Measurements from ENCODE around the gene TEX2. TPM values are rescaled to one million over a fixed set of nuclear protein-coding genes. Genes with fewer than 3 reads are reported as not detected.

TEX2 gene
- total and polyA plus RNA-seq, 5 experiments from 2014 or later = 5.2 to 14.0 (median 7.3) TPM

- Mint-ChIP-seq H3K27me3 (no peaks in the 10 kb centered on the region), H3K4me3 (no peak overlapping the region), H3K36me3 (peaks cover 0 to 10% (median 6%) of the 10 kb centered on the region in 3 donors), H3K4me1 (peaks cover 19 to 46% (median 25%) of the 10 kb centered on the region in 4 donors), H3K9me3 (peaks cover 0 to 3% (median 0%) of the 10 kb centered on the region in 9 donors), H3K27ac (peak overlapping the region in 1 of 10 donors; percentile 15)
- ATAC-seq (no peak), DNase-seq (no peak)
- POLR2A ChIA-PET = no interaction called here
These were observed 60.2 kb downstream of the TEX2 start for GRCh38 chr17:64202683-64203344.

GRCh38 chr17:64200080-64201032 is 62.7 kb downstream of the TEX2 start:
- ATAC-seq = no peak
- H3K4me1 Mint-ChIP-seq = peaks cover 10 to 30% (median 18%) of the 10 kb centered on the region in 4 donors
- no peaks in the 10 kb centered on the region for H3K27me3 Mint-ChIP-seq
- H3K36me3 Mint-ChIP-seq = peaks cover 3 to 10% (median 6%) of the 10 kb centered on the region in 3 donors
- POLR2A ChIA-PET = no interaction called here
- DNase-seq = no peak
- peak overlapping the region in 1 of 10 donors; percentile 61 for H3K27ac Mint-ChIP-seq
- no peak overlapping the region for H3K4me3 Mint-ChIP-seq
- H3K9me3 Mint-ChIP-seq = peaks cover 0 to 11% (median 0%) of the 10 kb centered on the region in 9 donors

DNA sequence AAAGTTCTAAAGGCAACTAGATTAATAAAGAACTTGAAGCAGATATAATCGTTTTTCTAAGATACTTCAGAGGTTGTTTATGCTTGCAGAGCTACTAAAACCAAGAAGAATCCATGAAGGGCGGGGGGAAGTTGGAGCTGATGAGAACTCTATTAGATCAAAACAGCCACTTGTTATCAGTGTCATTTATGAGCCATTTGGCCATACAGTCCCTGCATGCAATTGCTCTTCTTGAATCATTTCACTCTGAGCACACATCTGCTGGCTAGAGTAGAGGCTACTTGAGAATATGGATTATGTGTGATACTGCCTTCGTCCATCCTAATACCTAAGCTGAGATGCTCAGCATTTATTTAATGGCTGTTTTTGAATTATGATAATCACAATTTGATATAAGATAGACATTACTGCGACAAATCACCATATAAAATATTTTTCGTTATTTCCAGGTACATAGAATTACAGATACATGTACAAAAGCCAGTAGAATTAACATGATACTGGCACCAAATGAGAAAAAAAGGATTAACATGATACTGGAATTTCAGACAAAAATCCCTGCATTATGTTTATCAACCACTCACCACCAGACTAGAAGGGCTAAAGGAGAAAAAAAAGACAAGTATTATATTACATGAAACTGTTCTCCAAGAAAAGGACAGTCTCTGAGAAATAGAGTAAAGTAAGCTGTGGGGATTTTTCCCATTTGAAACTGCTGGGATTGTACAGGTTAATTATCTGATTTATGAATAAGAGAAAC is 64.5 kb downstream of the TEX2 start:
- no peaks in the 10 kb centered on the region for H3K27me3 Mint-ChIP-seq
- no peak overlapping the region for H3K27ac Mint-ChIP-seq
- no peak overlapping the region for H3K4me3 Mint-ChIP-seq
- POLR2A ChIA-PET = no interaction called here
- DNase-seq = no peak
- no peak for ATAC-seq
- peaks cover 10 to 29% (median 18%) of the 10 kb centered on the region in 4 donors for H3K4me1 Mint-ChIP-seq
- peaks cover 6 to 11% (median 10%) of the 10 kb centered on the region in 3 donors for H3K36me3 Mint-ChIP-seq
- H3K9me3 Mint-ChIP-seq = peaks cover 0 to 11% (median 0%) of the 10 kb centered on the region in 9 donors

- H3K4me3 Mint-ChIP-seq = no peak overlapping the region
These were observed 66.5 kb downstream of the TEX2 start for GRCh38 chr17:64196601-64197000.

GRCh38 chr17:64193561-64193960 is 69.5 kb downstream of the TEX2 start:
- POLR2A ChIA-PET = interaction anchor here (0.8 to 1.0 kb wide), 2 partner anchors 13 to 120 kb away, joined by 3 to 5 read pairs; no protein-coding TSS in a partner anchor

More at GRCh38 chr17:64196601-64197000, 66.5 kb downstream of the TEX2 start:
- H3K27me3 Mint-ChIP-seq = no peaks in the 10 kb centered on the region
- H3K9me3 Mint-ChIP-seq = peaks cover 0 to 11% (median 0%) of the 10 kb centered on the region in 9 donors
- DNase-seq (no peak), ATAC-seq (no peak)
- H3K36me3 Mint-ChIP-seq = peaks cover 8 to 29% (median 13%) of the 10 kb centered on the region in 3 donors
- peaks cover 10 to 14% (median 12%) of the 10 kb centered on the region in 4 donors for H3K4me1 Mint-ChIP-seq
- no peak overlapping the region for H3K27ac Mint-ChIP-seq
- POLR2A ChIA-PET = interaction anchor here (0.6 kb wide), 1 partner anchor 99 kb away, joined by 6 read pairs; no protein-coding TSS in a partner anchor

DNA sequence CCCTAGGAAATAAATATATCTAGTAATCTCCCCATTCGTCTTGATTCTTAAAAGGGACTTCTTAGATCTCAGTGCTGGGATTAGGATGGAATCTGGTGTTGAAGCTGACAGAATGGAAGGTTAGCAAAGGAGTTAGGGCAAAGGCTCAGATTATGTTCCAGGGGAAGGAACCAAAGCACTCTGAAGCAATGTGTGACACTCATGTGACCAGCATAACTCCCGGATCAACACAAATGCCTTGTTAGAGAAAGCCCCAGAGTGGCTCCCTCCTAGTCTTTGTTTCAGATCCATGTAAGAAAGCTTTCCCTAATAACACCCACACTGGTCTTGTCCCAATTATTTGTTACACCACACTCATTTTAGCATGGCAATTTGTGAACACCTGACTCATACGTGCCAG is 70.5 kb downstream of the TEX2 start:
- no peak overlapping the region for H3K4me3 Mint-ChIP-seq
- H3K27ac Mint-ChIP-seq = peak overlapping the region in 1 of 10 donors; percentile 3
- DNase-seq = no peak
- H3K9me3 Mint-ChIP-seq = peaks cover 0 to 5% (median 0%) of the 10 kb centered on the region in 9 donors
- H3K36me3 Mint-ChIP-seq = peaks cover 3 to 47% (median 3%) of the 10 kb centered on the region in 3 donors
- POLR2A ChIA-PET = interaction anchor here (0.5 kb wide), 1 partner anchor 212 kb away, joined by 3 read pairs; no protein-coding TSS in a partner anchor
- H3K27me3 Mint-ChIP-seq = no peaks in the 10 kb centered on the region
- peaks cover 0 to 2% (median 0%) of the 10 kb centered on the region in 4 donors for H3K4me1 Mint-ChIP-seq
- ATAC-seq = no peak

More at GRCh38 chr17:64193561-64193960, 69.5 kb downstream of the TEX2 start:
- ATAC-seq = no peak
- Mint-ChIP-seq H3K4me3 (no peak overlapping the region), H3K27ac (peak overlapping the region in 1 of 10 donors; percentile 29), H3K4me1 (peaks cover 0 to 2% (median 0%) of the 10 kb centered on the region in 4 donors), H3K27me3 (no peaks in the 10 kb centered on the region), H3K36me3 (peaks cover 8 to 40% (median 10%) of the 10 kb centered on the region in 3 donors), H3K9me3 (peaks cover 0 to 11% (median 0%) of the 10 kb centered on the region in 9 donors)
- no peak for DNase-seq

DNA sequence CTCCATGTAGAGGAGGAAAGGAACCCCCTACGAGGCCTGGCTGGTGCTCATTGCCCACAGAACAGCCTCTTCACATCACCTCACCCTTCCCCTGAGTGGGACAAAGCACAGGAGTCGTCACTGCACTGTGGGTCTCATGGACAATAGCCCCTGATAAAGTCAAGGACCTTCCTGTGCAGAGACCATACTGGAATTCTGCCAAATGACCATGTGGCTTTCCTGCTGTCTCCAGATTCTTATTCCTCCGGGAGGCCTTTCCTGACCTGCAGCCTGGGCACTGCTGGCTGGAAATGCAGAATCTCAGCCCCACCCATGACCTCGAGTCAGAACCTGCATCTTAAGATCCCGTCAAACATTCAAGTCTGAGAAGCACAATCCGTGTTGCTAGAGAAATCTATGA is 72.6 kb downstream of the TEX2 start:
- H3K36me3 Mint-ChIP-seq = peaks cover 3 to 62% (median 12%) of the 10 kb centered on the region in 3 donors
- DNase-seq (no peak), ATAC-seq (no peak)
- POLR2A ChIA-PET = interaction anchor here (0.8 kb wide), 1 partner anchor 81 kb away, joined by 6 read pairs; no protein-coding TSS in a partner anchor
- H3K4me1 Mint-ChIP-seq = peaks cover 0 to 2% (median 0%) of the 10 kb centered on the region in 4 donors
- H3K9me3 Mint-ChIP-seq = no peaks in the 10 kb centered on the region
- no peak overlapping the region for H3K4me3 Mint-ChIP-seq
- peak overlapping the region in 1 of 10 donors; percentile 18 for H3K27ac Mint-ChIP-seq
- no peaks in the 10 kb centered on the region for H3K27me3 Mint-ChIP-seq

DNA sequence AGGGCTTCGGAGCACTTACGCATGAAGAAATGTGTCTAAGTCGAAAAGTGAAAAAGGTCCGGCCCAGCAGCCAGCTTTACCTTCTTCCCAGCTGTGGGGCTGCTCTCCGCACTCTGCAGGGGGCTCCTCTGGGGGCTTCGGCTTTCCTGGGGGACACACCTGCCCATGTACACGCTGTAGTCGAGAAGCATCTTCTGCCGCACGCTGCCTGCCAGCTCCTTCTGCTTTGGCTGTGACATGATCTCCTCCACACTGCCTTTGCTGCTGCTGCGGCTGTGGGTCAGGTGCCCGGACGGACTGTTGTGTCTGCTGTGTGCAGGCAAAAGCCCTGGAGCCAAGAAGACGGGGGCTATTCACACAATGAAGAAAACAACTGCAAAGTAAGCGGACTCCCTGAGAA is 75.0 kb downstream of the TEX2 start:
- peaks cover 3 to 56% (median 13%) of the 10 kb centered on the region in 3 donors for H3K36me3 Mint-ChIP-seq
- DNase-seq = no peak
- no peaks in the 10 kb centered on the region for H3K27me3 Mint-ChIP-seq
- POLR2A ChIA-PET = no interaction called here
- H3K4me3 Mint-ChIP-seq = no peak overlapping the region
- ATAC-seq = no peak
- H3K27ac Mint-ChIP-seq = no peak overlapping the region
- peaks cover 0 to 6% (median 2%) of the 10 kb centered on the region in 4 donors for H3K4me1 Mint-ChIP-seq
- no peaks in the 10 kb centered on the region for H3K9me3 Mint-ChIP-seq

DNA sequence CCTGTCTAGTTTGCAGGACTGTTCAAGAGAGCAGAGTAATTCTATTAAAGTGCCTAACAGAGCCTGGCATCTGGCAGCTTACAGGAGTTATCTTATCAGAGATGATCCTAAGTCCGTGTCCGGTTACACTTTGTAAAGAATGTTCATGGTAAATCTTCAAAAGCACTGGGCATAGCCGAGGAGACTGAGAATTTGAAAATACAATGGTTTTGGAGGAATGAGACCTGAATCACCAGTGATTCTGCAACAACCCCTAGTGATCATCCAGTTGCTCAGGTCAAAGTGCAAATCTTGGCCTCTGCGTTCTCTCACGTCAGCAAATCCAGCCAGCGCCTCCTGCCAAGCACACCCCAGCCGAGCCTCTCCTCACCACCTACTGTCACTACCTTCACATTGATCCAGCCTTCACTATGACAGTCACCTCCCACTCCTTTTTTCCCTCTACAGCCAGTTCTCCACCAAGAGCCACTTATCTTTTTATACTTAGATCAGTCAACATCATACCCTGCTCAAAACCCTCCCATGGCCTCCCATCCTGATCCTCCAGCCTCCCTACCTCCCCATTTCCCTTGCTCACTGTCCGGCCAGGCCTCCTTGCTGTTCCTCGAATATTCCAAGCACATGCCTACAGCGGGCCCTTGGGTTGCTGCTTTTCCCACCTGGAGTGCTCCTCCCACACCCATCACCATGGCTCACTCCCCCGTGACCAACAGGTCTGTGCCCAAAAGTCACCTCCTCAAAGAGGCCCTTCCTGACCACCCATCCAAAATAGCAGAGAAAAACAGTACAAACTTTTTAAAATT is 75.8 kb downstream of the TEX2 start:
- Mint-ChIP-seq H3K4me1 (peaks cover 0 to 6% (median 2%) of the 10 kb centered on the region in 4 donors), H3K36me3 (peaks cover 0 to 49% (median 11%) of the 10 kb centered on the region in 3 donors), H3K27me3 (no peaks in the 10 kb centered on the region), H3K9me3 (no peaks in the 10 kb centered on the region), H3K27ac (peak overlapping the region in 1 of 10 donors; percentile 60), H3K4me3 (no peak overlapping the region)
- no peak for DNase-seq
- POLR2A ChIA-PET = no interaction called here
- ATAC-seq = no peak

GRCh38 chr17:64186171-64187092 is 76.6 kb downstream of the TEX2 start:
- Mint-ChIP-seq H3K27ac (peak overlapping the region in 1 of 10 donors; percentile 47), H3K4me3 (no peak overlapping the region), H3K27me3 (no peaks in the 10 kb centered on the region), H3K9me3 (no peaks in the 10 kb centered on the region), H3K4me1 (peaks cover 0 to 6% (median 2%) of the 10 kb centered on the region in 4 donors), H3K36me3 (peaks cover 0 to 44% (median 15%) of the 10 kb centered on the region in 3 donors)
- POLR2A ChIA-PET = no interaction called here
- ATAC-seq = no peak
- no peak for DNase-seq

Data from naive thymus-derived CD8-positive, alpha-beta T cell (primary cell).